ENCODE measurements around the gene GINS2. TPM values are rescaled to one million over a fixed set of nuclear protein-coding genes. Genes with fewer than 3 reads are reported as not detected.

Gene GINS2
- total and polyA plus RNA-seq, 2 donors (not counting 1 experiment from before 2014, with no cell fraction given) = 1.8 to 5.5 TPM

DNA sequence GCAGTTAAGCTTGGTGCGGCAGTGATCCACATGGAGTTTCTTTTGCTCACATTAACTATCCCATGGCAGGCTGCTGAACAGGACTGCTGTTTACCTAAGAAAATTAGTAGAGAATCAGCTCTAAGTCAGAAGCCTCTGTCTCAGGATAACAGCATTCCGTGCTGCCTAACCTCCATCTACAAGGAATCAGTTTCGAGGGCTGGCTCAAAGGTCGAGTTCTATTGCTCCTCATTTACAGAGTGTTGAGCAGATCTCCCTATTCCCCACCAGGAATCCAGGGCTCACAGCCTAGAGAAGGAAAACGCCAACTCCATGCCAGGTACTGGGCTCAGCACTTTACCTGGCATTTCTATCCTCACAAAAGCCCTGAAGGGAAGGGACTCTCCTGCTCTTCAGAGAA is 9.9 kb downstream of the GINS2 start:
- H3K27ac ChIP-seq (ENCODE audit: insufficient read depth, low read length) = no peak overlapping the region
- no peak for DNase-seq (ENCODE audit: low read depth in 2 of 2)
- H3K36me3 ChIP-seq (ENCODE audit: control insufficient read depth, insufficient read depth, low read length) = peaks cover 6% of the 10 kb centered on the region
- no peak overlapping the region for H2AFZ ChIP-seq (ENCODE audit: low read length)
- TF ChIP-seq EZH2 (IDR thresholded peaks at IDR 0.05; ENCODE audit: low read length, missing control alignments) = no peak
- TF ChIP-seq, protein P1, sequence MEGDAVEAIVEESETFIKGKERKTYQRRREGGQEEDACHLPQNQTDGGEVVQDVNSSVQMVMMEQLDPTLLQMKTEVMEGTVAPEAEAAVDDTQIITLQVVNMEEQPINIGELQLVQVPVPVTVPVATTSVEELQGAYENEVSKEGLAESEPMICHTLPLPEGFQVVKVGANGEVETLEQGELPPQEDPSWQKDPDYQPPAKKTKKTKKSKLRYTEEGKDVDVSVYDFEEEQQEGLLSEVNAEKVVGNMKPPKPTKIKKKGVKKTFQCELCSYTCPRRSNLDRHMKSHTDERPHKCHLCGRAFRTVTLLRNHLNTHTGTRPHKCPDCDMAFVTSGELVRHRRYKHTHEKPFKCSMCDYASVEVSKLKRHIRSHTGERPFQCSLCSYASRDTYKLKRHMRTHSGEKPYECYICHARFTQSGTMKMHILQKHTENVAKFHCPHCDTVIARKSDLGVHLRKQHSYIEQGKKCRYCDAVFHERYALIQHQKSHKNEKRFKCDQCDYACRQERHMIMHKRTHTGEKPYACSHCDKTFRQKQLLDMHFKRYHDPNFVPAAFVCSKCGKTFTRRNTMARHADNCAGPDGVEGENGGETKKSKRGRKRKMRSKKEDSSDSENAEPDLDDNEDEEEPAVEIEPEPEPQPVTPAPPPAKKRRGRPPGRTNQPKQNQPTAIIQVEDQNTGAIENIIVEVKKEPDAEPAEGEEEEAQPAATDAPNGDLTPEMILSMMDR (conservative IDR thresholded peaks at IDR 0.05 in 1 of 2, IDR thresholded peaks at IDR 0.05 in 1 of 2; ENCODE audit: low read depth in 1 of 2, low read length in 2 of 2) = no peak
- no peaks in the 10 kb centered on the region for H3K79me2 ChIP-seq (ENCODE audit: control insufficient read depth, insufficient read depth, low read length)
- H3K9ac ChIP-seq (ENCODE audit: insufficient read depth, low read length) = no peak overlapping the region
- H3K4me2 ChIP-seq (ENCODE audit: extremely low read depth, insufficient read depth, low read length) = no peak overlapping the region
- H3K9me3 ChIP-seq (ENCODE audit: control insufficient read depth, insufficient read depth, low read depth, low read length) = no peaks in the 10 kb centered on the region
- peaks cover 7% of the 10 kb centered on the region for H3K4me1 ChIP-seq (ENCODE audit: control insufficient read depth, extremely low read depth, insufficient read depth, low read length)
- no peak overlapping the region for H3K4me3 ChIP-seq (replicated peaks in 1 of 4; ENCODE audit: control extremely low read depth in 1 of 4, insufficient read depth in 1 of 4, low read depth in 3 of 4, low read length in 4 of 4)
- H4K20me1 ChIP-seq (ENCODE audit: control insufficient read depth, extremely low read depth, insufficient read depth, low read length) = no peaks in the 10 kb centered on the region
- H3K27me3 ChIP-seq (ENCODE audit: control insufficient read depth, insufficient read depth, low read length) = no peaks in the 10 kb centered on the region

DNA sequence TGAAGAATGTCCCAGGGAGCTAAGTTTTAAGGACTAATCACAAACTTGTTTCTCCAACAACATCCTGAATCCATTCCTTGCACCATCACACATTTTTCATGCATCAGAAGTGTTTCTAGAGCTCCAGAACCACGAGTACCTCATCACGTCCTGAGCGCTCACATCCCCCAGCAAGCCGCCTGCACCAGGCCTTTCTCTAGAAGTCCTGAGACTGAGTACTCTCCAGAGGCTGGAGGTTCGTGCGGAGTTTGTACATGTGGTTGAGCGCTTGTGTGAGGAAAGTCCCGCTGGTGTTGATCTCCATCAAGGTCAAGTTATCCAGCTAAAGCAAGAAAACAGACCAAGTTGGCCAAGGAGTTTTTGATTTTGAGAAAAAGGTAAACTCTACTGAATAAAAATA is 10.7 kb downstream of the GINS2 start:
- no peak for DNase-seq (ENCODE audit: low read depth in 2 of 2)
- no peak overlapping the region for H3K27ac ChIP-seq (ENCODE audit: insufficient read depth, low read length)
- H3K4me1 ChIP-seq (ENCODE audit: control insufficient read depth, extremely low read depth, insufficient read depth, low read length) = peaks cover 10% of the 10 kb centered on the region
- no peaks in the 10 kb centered on the region for H3K27me3 ChIP-seq (ENCODE audit: control insufficient read depth, insufficient read depth, low read length)
- no peak overlapping the region for H3K4me3 ChIP-seq (replicated peaks in 1 of 4; ENCODE audit: control extremely low read depth in 1 of 4, insufficient read depth in 1 of 4, low read depth in 3 of 4, low read length in 4 of 4)
- no peak overlapping the region for H3K4me2 ChIP-seq (ENCODE audit: extremely low read depth, insufficient read depth, low read length)
- TF ChIP-seq, protein P1 (conservative IDR thresholded peaks at IDR 0.05 in 1 of 2, IDR thresholded peaks at IDR 0.05 in 1 of 2; ENCODE audit: low read depth in 1 of 2, low read length in 2 of 2) = no peak
- TF ChIP-seq EZH2 (IDR thresholded peaks at IDR 0.05; ENCODE audit: low read length, missing control alignments) = no peak
- no peak overlapping the region for H2AFZ ChIP-seq (ENCODE audit: low read length)
- H3K79me2 ChIP-seq (ENCODE audit: control insufficient read depth, insufficient read depth, low read length) = no peaks in the 10 kb centered on the region
- H4K20me1 ChIP-seq (ENCODE audit: control insufficient read depth, extremely low read depth, insufficient read depth, low read length) = no peaks in the 10 kb centered on the region
- H3K9me3 ChIP-seq (ENCODE audit: control insufficient read depth, insufficient read depth, low read depth, low read length) = no peaks in the 10 kb centered on the region
- H3K36me3 ChIP-seq (ENCODE audit: control insufficient read depth, insufficient read depth, low read length) = peaks cover 6% of the 10 kb centered on the region
- H3K9ac ChIP-seq (ENCODE audit: insufficient read depth, low read length) = no peak overlapping the region

GRCh38 chr16:85677383-85677967 is 11.3 kb downstream of the GINS2 start:
- Histone ChIP-seq H3K9me3 (ENCODE audit: control insufficient read depth, insufficient read depth, low read depth, low read length) (no peaks in the 10 kb centered on the region), H3K27ac (ENCODE audit: insufficient read depth, low read length) (no peak overlapping the region), H3K4me3 (replicated peaks in 1 of 4; ENCODE audit: control extremely low read depth in 1 of 4, insufficient read depth in 1 of 4, low read depth in 3 of 4, low read length in 4 of 4) (no peak overlapping the region), H3K79me2 (ENCODE audit: control insufficient read depth, insufficient read depth, low read length) (no peaks in the 10 kb centered on the region), H3K4me2 (ENCODE audit: extremely low read depth, insufficient read depth, low read length) (no peak overlapping the region), H3K27me3 (ENCODE audit: control insufficient read depth, insufficient read depth, low read length) (no peaks in the 10 kb centered on the region), H3K36me3 (ENCODE audit: control insufficient read depth, insufficient read depth, low read length) (peaks cover 6% of the 10 kb centered on the region), H3K4me1 (ENCODE audit: control insufficient read depth, extremely low read depth, insufficient read depth, low read length) (peaks cover 10% of the 10 kb centered on the region), H3K9ac (ENCODE audit: insufficient read depth, low read length) (no peak overlapping the region), H4K20me1 (ENCODE audit: control insufficient read depth, extremely low read depth, insufficient read depth, low read length) (no peaks in the 10 kb centered on the region), H2AFZ (ENCODE audit: low read length) (no peak overlapping the region)
- TF ChIP-seq, protein P1 (conservative IDR thresholded peaks at IDR 0.05 in 1 of 2, IDR thresholded peaks at IDR 0.05 in 1 of 2; ENCODE audit: low read depth in 1 of 2, low read length in 2 of 2) = no peak
- TF ChIP-seq EZH2 (IDR thresholded peaks at IDR 0.05; ENCODE audit: low read length, missing control alignments) = no peak
- DNase-seq (ENCODE audit: low read depth in 2 of 2) = no peak

All from fibroblast of lung (primary cell).